ACHN (cell line): ENCODE results near the gene SPINDOC.

ENCODE experiments used
- DNase-seq: peaks from one replicate; pipeline ENCODE4 v3.0.0-alpha.2; 2015
- in situ Hi-C: cut with HindIII; loops from 2 replicates; pipeline ENCODE4 v1.10.0; 2017; ENCODE audit warnings: low sequenced_read_pairs, low pct_ligation_motif_present, low pct_unique_long_range_greater_than_20kb

The SPINDOC gene

DNA sequence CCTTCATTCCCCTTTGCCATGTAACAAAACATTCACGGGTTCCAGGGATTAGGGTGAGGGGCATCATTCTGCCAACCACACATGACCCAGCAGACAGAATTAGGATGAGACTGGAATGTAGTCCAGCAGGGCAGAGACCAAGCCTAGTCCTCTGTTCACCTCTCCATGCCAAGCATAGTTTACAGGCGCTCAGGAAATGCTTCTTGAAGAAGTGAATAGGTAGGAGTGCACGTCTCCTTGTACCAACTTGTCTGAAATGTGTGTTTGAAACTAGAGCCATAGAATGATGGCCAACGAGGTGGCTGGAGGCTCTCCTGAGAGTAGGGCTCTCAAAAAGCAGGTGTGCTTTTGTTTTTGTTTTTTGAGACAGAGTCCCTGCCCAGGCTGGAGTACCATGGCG, 8.2 kb downstream of the SPINDOC start:
- DNase-seq, result no peak
- in situ Hi-C loops, result no loop called here

DNA sequence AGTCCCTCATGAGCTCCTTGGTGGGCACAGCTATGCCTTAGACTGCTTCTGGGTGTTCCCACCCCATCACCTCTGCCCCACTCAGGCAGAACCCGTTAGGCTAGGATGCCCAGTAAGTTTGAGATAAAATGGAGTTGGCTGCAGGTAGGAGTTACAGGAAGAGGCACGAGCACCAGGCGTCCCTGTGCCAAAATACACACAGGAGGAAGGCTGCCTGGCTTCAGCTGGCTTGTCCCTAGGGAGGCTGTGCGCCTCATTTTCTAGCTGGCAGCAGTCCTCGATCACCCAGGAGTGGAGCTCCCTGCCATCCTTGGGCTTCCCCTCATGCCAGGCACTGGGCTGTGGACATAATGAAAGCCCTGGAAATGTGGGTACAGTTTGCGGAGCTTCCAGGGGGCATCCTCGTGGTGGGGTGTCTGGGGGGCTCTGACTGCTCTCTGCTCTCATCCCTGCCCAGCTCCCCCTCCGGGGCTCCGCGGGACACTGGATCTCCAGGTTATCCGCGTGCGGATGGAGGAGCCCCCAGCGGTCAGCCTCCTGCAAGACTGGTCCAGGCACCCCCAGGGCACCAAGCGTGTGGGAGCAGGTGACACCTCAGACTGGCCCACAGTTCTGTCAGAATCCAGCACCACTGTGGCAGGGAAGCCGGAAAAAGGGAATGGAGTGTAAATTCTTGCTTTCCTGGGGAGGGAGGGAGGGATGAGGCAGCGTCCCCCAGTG, 13.4 kb downstream of the SPINDOC start:
- in situ Hi-C loops, result no loop called here

DNA sequence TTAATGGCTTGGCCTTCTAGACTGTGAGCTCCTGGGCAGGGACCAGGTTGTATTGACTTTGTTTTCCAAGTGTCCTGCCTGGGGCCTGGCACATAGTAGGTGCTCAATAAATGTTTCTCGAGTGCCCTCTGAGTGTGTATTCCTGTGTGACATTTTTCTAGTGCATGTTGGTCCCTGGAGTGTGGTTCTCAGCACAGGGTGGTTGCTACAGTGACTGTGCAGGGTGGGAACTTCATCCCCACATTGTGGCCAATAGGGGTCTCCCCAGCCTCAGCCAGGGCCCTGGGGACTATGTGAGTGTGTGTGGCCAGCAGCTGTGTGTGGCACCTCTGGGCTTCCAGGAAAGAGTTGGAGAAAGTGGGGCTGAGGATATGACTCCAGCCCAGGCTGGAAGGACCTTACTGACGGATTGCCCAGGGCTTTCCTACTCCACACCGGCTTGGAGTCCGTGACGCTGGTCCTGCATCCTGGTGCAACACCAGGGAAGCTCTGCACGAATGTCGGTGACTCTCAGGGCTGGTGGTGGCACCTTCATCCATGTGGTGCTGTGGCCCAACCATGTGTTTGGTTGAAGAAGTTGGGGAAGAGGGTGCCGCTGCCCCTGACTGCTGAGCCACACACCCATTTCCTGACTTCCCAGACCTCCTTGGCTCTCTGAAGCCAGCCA, 16.7 kb downstream of the SPINDOC start:
- peak; percentile 20 for DNase-seq
- in situ Hi-C loops, result no loop called here

More for the DNA sequence above, 13.4 kb downstream of the SPINDOC start:
- DNase-seq, result no peak

DNA sequence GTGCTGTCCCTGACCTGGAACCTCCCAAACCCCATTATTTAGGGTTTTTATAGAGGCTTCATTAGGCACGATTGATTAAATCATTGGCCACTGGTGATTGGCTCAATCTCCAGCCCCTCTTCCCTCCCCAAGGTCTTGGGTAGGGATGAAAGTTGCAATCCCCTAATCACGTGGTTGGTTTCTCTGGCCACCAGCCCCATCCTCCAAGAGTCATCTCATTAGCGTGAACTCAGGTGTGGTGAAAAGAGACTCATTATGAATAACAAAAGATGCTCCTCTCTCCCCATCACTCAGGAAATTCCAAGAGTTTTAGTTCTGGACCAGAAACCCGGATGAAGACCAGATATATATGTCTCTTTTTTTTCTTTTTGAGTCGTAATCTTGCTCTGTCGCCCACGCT, 18.1 kb downstream of the SPINDOC start:
- in situ Hi-C loops, result no loop called here
- DNase-seq, result no peak

DNA sequence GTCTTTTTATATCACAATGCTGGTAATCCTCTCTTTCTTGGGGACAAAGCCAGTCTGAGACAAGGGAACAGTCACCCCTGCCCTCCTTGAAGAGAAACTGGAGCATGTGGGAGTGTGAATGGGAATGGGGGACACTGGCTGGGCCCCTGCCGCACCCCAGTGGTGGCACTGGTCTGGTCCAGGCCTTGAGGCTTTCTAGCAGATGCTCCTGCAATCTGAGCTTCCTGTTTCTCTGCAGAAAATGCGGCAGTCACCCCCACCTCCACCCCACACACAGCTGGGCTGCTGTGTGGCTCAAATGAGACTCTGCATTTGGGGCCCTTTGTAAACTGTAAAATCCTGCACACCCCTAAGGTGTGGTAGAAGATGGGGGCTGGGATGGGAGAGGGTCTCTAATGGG, 19.1 kb downstream of the SPINDOC start:
- DNase-seq, result no peak

DNA sequence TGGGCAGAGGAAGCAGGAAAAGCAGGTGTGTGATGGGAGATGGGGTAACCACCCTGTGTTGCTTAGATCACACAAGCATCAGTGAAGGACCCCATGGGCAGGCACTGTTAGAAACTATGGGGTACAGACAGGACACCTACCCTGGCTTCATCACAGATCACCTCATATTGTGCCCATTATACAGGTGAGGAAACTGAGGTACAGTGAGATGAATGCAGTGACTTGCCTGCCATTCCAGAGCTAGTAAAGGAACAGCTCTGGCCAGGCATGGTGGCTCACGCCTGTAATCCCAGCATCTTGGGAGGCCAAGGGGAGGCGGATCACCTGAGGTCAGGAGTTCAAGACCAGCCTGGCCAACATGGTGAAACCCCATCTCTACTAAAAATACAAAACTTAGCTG, 19.8 kb downstream of the SPINDOC start:
- in situ Hi-C loops, result no loop called here
- DNase-seq, result no peak

More for the DNA sequence above, 19.1 kb downstream of the SPINDOC start:
- in situ Hi-C loops, result no loop called here

DNA sequence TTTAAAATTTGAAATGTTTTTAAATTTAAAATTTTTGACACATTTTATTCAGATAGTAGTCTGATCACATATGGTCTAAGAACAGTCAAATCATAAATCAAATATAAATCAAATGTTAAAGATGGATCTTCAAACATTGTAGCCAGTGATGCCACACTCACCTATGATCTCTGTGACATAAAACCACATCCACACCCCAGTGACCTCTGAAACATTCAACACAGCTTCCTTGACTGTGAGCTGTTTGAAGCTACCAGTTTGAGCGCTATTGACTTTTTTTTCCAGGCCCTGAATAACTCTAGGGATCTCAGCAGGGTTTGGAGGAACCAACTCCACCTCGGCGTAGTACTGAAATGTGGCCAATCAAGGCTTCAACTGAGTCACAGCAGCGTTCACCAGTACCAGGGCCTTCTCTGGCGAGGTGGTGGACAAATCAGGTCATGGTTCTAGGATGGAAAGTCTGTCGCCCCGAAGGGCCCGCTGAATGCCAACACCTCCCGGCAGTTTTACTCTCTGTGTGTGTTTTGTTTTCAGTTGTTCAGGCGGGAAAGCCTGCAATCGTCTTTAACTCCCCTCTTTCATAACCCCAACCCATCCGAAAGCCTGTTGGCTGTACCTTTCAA, 21.4 kb downstream of the SPINDOC start:
- no peak for DNase-seq

DNA sequence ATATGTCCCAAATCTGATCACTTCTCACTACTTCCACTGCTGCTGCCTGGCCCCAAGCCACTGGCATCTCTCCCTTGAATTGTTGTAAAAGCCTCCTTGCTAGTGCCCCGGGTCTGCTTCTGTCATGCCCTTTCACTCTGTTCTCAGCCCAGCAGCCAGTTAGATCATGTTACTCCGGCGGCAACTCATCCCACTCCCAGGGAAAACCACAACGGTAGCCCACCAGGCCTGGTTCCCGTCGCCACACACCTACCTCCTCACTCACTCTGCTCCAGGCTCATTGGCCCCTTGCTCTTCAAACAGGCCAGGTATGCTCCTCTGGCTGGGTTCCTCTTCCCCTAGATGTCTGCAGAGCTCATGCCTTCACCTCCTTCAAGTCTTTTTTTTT, 21.9 kb downstream of the SPINDOC start:
- in situ Hi-C loops, result no loop called here
- DNase-seq, result no peak

More for the DNA sequence above, 21.4 kb downstream of the SPINDOC start:
- in situ Hi-C loops, result no loop called here

DNA sequence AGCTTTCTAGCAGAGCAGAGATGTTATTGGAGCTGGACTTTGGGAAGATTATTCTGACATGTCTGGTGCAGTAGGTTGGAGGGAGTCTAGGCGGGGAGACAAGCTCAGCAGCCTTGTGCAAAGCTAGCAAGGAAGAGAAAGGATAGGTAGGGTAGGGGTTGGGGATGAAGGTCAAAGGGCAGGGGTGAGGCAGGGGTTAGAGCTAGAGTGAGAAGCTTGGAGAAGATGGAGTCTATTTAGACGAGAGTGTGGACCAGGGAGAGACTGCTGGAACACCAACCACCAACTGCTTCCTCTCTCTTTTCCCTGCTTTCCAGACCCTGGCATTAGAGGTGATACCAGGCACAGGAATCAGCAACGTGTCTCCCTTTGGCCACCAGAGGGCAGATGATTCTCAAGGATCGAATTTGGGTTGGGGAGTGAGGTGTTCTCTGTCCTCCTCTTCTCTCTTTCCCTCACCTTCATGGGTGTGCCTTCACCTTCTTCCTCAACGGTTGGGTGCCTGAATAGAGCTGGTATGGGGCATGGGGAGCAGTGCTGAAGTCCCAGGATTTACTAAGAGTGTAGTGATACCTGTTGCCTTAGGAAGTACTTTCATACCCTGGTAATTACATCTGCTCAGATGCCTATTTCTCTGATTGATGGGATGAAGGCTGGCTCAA, 23.9 kb downstream of the SPINDOC start:
- in situ Hi-C loops, result no loop called here

DNA sequence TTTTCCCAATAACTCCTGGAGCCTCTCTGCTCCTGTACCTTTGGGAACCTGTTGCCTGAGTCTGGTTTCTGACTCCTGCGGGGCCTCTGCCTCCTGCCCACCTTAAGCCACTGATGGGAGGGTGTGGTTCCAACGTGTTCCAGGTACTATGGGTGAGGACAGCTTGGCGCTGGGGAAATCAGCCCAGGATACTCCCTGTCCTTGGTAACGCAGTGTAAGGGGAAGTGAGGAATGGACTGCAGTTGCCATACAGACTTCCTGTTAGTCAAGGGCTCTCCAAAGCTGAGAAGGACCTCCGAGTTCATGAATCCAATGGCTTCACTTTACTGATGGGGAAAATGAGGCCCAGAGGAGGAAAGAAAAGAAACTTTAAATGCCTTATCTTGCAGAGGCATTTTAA, 24.5 kb downstream of the SPINDOC start:
- DNase-seq, result no peak
- in situ Hi-C loops, result no loop called here

More for the DNA sequence above, 23.9 kb downstream of the SPINDOC start:
- peak; percentile 73 for DNase-seq

DNA sequence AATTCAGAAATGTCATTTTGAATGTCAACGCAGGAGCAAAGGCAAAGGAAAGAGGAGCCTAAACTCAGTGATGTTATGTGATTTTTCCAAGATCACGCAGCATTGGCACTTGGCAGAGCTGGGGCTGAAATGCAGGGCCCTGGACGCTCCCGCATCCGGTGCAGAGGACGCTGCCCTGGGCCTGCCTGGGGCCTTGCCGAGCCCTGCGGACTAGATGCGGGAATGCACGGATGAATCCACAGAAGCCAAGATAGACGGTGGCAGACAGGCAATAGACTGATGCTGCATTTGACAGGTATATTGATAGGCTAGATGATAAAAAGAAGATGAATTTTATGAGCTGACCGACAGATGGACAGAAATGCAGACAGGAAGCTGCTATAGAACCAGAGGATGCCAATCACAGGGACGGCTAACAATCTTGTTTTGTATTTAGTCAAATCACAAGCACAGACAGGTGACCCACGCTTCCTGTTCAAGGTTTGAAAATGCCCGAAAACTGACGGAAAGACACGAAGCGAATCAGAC, 25.0 kb downstream of the SPINDOC start:
- in situ Hi-C loops, result no loop called here

DNA sequence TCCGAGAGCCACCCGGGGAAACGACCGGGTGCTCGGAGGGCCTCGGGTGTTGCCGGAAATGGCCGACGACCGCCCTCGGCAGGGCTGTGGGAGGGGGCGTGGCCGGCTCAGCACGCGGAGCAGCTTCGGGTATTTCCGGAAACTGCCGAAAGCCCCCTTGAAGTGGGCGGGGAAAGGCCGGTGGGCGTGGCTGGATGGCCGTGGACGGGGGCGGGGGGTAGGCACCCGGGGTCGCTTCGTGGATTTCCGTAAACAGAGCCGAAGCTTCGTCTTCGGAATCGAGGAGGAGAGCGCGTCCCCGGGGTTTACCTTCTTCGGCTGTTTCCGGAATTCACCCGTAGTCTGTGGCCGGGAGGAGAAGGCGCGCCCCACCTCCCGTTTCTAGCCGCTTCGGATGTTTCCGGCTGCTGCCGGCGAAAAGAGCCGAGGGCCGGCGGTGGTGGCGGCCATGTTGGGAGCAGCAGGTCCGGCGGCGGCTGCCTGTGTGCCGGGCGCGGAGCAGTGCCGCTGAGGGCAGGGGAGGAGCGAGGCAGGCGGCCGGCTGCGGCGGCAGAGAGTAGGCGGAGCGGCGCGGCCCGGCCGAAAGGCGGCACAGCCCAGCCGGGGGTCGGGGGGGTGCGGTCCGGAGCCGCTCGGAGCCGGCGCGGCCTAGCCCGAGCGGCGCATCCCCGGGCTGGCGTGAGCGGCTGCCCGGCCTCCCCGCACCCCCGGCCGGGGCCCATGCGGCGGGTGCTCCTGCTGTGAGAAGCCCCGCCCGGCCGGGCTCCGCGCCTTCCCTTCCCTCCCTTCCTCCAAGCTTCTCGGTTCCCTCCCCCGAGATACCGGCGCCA, 25.6 kb downstream of the SPINDOC start, which contains the start of gene MARK2:
TSS of gene MARK2 (plus strand) at position 433 of the 830 bp plus-strand sequence. CDS start at position 830, 397 bp downstream.
- in situ Hi-C loops, result no loop called here
- DNase-seq, result peak; percentile 96

More for the DNA sequence above, 25.0 kb downstream of the SPINDOC start:
- DNase-seq, result no peak

DNA sequence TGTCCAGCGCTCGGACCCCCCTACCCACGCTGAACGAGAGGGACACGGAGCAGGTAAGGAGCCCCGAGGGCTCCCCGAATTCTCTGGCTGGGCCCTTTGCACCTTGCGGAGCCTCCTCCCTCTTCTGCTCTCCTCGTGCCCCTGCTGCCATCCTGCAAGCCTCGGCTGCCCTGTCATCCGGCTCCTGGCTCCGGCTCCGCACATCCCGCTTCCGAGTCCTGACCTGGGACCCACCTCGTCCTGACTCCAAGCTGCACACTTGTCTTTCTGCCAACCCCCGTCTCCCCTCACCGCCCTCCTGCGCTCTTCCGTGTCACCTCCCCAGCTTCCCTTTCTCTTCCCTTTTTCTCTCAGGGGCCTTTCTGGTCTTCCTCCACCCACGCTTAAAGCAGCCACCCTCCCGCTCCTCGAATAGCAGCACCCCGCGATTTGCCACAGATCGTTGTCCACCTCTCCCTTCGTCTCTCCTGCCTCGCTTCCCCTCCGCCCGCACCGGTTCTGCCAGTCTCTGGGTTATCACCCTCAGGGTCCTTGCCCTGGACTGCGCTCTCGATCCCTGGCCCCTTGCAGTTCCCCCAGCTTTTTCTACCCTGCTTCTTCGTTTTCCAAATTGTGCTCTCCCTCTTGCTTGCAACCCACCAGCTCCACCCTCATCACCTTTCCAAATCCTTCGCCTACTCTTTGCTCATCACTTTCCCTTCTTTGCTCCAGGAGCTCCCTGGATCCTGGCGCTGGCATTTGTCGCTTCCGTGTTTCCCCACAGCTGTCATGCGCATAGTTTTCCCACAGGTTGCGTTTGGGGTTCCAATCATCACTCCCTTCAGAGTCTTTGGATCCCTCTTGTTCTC, 26.5 kb downstream of the SPINDOC start:
- in situ Hi-C loops, result no loop called here
- peak; percentile 18 for DNase-seq

DNA sequence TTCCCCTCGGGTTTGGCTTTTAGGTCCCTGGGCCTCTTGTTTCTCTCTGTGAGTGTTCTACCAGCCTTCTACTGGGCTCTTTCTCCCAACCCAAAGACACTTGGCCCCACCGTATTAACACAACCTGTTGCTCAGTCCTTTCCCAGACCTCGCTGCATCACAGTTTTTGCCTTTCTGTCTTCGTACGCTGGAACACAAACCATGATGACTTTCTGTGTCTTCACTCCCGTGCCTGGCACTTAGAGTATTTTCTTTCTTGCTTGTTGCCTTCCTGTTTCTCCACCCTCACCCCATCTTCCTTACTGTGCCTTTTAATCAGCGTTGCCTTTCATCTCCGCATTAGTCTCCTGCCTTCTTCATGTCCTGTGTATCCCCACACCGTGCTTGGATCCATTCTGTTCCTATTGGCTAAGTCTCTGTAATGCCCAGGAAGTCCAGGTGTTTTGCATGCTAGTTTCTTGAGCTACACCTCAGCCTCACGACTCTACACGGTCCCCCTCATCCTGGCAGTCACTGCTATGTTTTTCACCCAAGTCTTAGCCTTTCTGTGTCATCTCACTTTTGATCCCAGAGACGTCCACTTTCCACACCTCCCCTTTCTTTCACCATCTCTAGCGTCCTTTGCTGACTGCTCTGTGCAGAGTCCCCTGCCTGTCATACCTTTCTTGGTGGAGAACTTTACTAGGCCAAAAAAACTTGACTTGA, 27.3 kb downstream of the SPINDOC start:
- DNase-seq, result no peak
- in situ Hi-C loops, result no loop called here

DNA sequence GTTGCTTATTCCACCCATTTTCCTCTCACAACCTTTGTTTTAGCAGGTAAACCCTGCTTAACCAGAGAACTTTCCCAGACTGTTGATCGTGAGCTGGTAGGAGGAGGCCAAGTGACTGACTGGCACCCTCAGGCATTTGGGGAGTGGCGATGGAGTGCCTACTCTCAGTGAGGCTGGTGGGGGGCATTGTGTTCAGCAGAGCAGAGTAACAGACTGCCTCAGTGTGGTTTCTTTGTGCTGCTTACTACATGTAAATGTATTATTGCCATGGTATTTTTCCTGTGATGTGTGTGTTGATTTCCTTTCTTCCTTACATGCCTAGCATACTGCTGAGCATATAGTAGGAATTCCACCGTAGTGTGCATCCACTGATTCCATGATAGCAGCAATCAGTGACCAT, 28.3 kb downstream of the SPINDOC start:
- in situ Hi-C loops, result no loop called here
- DNase-seq, result peak; percentile 64

DNA sequence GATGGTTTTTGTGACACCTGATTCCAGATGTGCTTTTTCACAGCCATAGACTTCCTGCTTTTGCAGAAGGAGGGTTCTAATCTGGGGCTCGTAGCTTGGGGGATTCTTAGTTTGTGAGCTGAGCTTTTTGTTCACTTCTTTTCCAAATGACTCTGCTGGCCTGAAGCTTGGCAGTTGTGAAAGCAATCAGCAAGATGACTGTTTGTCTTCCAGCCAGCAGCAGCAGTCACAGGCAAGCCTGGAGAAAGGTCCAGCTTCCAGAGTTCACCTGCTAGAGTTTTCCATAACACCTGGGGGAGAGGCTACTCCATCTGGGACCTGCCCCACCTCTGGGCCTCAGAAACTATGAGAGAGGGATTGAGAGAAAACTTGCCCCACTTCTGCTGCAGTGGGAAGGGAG, 29.8 kb downstream of the SPINDOC start:
- in situ Hi-C loops, result no loop called here
- no peak for DNase-seq

DNA sequence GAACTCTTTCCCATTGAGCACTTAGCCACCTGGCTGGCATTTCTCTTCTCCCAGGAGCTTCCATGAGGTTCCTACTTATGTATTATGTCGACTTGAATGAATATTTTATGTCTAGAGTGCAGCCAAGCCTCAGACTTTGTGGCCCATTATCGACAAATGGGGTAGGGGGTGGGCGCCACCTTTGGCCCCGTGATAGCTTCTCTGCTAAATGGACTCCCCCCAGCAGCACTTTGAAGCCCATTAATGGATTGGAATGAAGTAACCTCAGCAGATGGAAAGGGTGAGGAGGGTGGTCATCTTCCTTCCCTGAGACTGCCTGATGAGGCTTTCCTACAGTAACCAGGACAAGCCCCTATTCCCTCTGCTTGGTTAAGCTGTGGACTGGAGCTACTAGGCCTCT, 31.6 kb downstream of the SPINDOC start:
- no peak for DNase-seq
- in situ Hi-C loops, result no loop called here
